HG03159 (cell line): ENCODE data around the gene SYT8.

ENCODE experiments used
- ATAC-seq: cut with Tn5 transposase; IDR thresholded peaks from one replicate; pipeline ENCODE4 v1.9.1; 2021; ENCODE audit warnings: mild to moderate bottlenecking, moderate library complexity; ENCODE audit not compliant: unreplicated experiment

The SYT8 gene

GRCh38 chr11:1844221-1845094, 9.7 kb downstream of the SYT8 start:
- no peak for ATAC-seq

GRCh38 chr11:1845095-1845429, 10.3 kb downstream of the SYT8 start:
- no peak for ATAC-seq

- no peak for ATAC-seq
These were observed 11.0 kb downstream of the SYT8 start for GRCh38 chr11:1845561-1846452.

GRCh38 chr11:1846453-1846932, 11.7 kb downstream of the SYT8 start:
- ATAC-seq: no peak

- no peak for ATAC-seq
These were observed 12.4 kb downstream of the SYT8 start for GRCh38 chr11:1847006-1847735.

GRCh38 chr11:1847926-1848639, 13.3 kb downstream of the SYT8 start:
- ATAC-seq: no peak

- no peak for ATAC-seq
These were observed 14.0 kb downstream of the SYT8 start for GRCh38 chr11:1848640-1849430.

GRCh38 chr11:1851468-1852180, 16.8 kb downstream of the SYT8 start:
- no peak for ATAC-seq

GRCh38 chr11:1852271-1852876, 17.6 kb downstream of the SYT8 start:
- no peak for ATAC-seq

- ATAC-seq: peak; percentile 40
These were observed 18.1 kb downstream of the SYT8 start, which contains the start of gene LSP1 for GRCh38 chr11:1852877-1853276. TSS of gene LSP1 (plus strand) at chr11:1853084. CDS start at chr11:1853145, 61 bp downstream.

GRCh38 chr11:1853376-1854131, 18.8 kb downstream of the SYT8 start:
- ATAC-seq: no peak

GRCh38 chr11:1854132-1854948, 19.6 kb downstream of the SYT8 start:
- no peak for ATAC-seq

GRCh38 chr11:1854949-1855885, 20.4 kb downstream of the SYT8 start:
- no peak for ATAC-seq

GRCh38 chr11:1855886-1856265, 21.1 kb downstream of the SYT8 start:
- ATAC-seq: no peak

GRCh38 chr11:1856306-1857005, 21.7 kb downstream of the SYT8 start:
- ATAC-seq: no peak
